ENCODE results near the gene CLRN1. TPM values are rescaled to one million over a fixed set of nuclear protein-coding genes. Genes with fewer than 3 reads are reported as not detected.

CLRN1 gene
- total and polyA plus RNA-seq, 2 experiments from 2014 or later = 0.45 to 0.69 TPM

DNA sequence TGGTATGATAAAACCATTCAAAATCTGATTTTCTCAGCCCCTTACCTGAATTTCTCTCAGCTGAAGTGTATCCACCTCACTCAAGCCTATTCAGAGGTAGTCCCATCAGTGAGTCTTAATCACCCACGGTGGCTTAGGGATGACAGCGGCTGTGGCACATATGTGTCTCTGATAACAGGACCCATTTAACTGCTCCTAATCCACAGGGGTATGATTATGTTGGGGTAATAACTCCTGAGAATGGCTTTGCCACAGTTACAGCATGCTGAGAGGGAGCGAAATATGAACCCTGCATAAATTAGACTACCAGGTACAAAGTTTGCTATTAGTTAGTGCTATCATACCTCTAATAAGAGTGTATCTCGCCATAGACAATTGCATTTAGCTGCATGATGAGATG lies 10.6 kb downstream of the CLRN1 start (continued):
- TF ChIP-seq EZH2 (IDR thresholded peaks at IDR 0.05; ENCODE audit: low read depth, unreplicated experiment) = no peak
- TF ChIP-seq EZH2phosphoT487 (IDR thresholded peaks at IDR 0.05; ENCODE audit: unreplicated experiment) = no peak
- no peak for TF ChIP-seq STAT1 (IDR thresholded peaks at IDR 0.05; ENCODE audit: unreplicated experiment)
- TF ChIP-seq ZNF114 (CRISPR knock-in tag; IDR thresholded peaks at IDR 0.05) = no peak

DNA sequence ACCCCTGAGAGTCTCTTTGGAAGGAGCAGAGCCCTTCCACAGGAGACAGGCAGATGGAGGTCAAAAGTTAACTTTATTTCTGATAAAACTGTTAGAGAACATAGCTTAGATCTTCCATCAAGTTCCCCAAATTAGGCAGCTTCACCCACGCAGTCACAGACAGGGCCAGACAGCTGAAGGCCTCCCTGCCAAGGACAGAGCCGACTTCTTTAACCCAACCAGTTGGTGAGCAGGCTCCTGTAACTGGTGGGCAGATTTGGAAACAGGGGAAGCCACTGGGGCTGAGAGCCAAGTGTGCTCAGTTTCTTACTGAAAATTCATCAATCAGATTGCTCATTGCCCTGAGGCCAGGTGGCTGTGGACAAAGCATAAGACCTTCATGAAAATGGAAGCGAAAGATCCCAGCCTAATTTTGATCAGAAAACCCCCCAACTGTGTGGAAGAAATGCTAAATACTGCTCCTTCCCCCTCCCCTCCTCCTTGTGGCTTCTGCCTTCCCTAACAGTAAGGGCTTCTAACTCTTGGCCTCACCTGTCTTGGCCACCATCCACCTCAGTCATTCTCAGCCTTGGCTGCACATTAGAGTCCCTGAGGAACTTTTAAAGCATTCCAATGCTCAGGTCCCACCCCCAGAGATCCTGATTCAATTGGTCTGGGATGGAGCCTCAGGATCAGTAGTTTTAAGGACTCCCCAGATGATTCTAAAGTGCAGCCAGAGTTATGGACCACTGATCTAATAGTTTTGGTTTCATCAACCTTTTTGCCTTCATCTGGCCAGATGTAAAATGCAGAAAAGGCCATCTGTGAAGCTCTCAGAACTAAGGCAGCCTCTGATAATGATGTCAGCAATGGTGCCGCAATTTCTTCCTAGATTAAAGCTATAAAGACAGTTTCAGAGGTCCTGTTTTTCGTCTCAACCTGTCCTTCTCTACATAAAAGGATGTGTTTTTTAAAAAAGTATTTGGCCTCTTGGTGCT lies 11.5 kb downstream of the CLRN1 start:
- Histone ChIP-seq H2AFZ (peak overlapping the region; percentile 89), H3F3A (replicated peaks; ENCODE audit: low read depth) (no peaks in the 10 kb centered on the region), H3K27me3 (ENCODE audit: insufficient read depth) (no peaks in the 10 kb centered on the region), H3K27ac (ENCODE audit: low read depth) (no peak overlapping the region), H3K79me2 (replicated peaks; ENCODE audit: insufficient read depth) (no peaks in the 10 kb centered on the region), H3K9me2 (ENCODE audit: insufficient read depth) (peaks cover 5% of the 10 kb centered on the region; the same call in 1 of the 2 replicates), H4K20me1 (replicated peaks; ENCODE audit: insufficient read depth) (no peaks in the 10 kb centered on the region), H3K4me1 (ENCODE audit: insufficient read depth) (no peaks in the 10 kb centered on the region), H3K4me3 (no peak overlapping the region), H3K36me3 (ENCODE audit: insufficient read depth) (no peaks in the 10 kb centered on the region), H3K4me2 (no peak overlapping the region)
- Mint-ChIP-seq H3K4me3 (no peak overlapping the region), H3K9me3 (no peaks in the 10 kb centered on the region), H3K27me3 (ENCODE audit: insufficient read depth, low read depth, poor library complexity) (peaks cover 2% of the 10 kb centered on the region), H3K4me1 (peaks cover 3% of the 10 kb centered on the region; the same call in 2 of the 3 replicates), H3K36me3 (ENCODE audit: low read depth) (no peaks in the 10 kb centered on the region), H3K27ac (no peak overlapping the region)
- ATAC-seq (no peak), DNase-seq (ENCODE audit: low spot score) (no peak)
- TF ChIP-seq EZH2 (IDR thresholded peaks at IDR 0.05; ENCODE audit: low read depth, unreplicated experiment) (no peak), ZNF331 (CRISPR knock-in tag; IDR thresholded peaks at IDR 0.05; ENCODE audit: low read depth) (no peak), JUNB (IDR thresholded peaks at IDR 0.05; ENCODE audit: unreplicated experiment) (no peak), POLR2AphosphoS5 (IDR thresholded peaks at IDR 0.05; ENCODE audit: low read depth) (no peak), CREB1 (CRISPR knock-in tag; IDR thresholded peaks at IDR 0.05; ENCODE audit: low read depth) (no peak), NANOG (IDR thresholded peaks at IDR 0.05; ENCODE audit: borderline replicate concordance) (no peak), EZH2phosphoT487 (IDR thresholded peaks at IDR 0.05; ENCODE audit: unreplicated experiment) (no peak)
- TF ChIP-seq, protein P1, sequence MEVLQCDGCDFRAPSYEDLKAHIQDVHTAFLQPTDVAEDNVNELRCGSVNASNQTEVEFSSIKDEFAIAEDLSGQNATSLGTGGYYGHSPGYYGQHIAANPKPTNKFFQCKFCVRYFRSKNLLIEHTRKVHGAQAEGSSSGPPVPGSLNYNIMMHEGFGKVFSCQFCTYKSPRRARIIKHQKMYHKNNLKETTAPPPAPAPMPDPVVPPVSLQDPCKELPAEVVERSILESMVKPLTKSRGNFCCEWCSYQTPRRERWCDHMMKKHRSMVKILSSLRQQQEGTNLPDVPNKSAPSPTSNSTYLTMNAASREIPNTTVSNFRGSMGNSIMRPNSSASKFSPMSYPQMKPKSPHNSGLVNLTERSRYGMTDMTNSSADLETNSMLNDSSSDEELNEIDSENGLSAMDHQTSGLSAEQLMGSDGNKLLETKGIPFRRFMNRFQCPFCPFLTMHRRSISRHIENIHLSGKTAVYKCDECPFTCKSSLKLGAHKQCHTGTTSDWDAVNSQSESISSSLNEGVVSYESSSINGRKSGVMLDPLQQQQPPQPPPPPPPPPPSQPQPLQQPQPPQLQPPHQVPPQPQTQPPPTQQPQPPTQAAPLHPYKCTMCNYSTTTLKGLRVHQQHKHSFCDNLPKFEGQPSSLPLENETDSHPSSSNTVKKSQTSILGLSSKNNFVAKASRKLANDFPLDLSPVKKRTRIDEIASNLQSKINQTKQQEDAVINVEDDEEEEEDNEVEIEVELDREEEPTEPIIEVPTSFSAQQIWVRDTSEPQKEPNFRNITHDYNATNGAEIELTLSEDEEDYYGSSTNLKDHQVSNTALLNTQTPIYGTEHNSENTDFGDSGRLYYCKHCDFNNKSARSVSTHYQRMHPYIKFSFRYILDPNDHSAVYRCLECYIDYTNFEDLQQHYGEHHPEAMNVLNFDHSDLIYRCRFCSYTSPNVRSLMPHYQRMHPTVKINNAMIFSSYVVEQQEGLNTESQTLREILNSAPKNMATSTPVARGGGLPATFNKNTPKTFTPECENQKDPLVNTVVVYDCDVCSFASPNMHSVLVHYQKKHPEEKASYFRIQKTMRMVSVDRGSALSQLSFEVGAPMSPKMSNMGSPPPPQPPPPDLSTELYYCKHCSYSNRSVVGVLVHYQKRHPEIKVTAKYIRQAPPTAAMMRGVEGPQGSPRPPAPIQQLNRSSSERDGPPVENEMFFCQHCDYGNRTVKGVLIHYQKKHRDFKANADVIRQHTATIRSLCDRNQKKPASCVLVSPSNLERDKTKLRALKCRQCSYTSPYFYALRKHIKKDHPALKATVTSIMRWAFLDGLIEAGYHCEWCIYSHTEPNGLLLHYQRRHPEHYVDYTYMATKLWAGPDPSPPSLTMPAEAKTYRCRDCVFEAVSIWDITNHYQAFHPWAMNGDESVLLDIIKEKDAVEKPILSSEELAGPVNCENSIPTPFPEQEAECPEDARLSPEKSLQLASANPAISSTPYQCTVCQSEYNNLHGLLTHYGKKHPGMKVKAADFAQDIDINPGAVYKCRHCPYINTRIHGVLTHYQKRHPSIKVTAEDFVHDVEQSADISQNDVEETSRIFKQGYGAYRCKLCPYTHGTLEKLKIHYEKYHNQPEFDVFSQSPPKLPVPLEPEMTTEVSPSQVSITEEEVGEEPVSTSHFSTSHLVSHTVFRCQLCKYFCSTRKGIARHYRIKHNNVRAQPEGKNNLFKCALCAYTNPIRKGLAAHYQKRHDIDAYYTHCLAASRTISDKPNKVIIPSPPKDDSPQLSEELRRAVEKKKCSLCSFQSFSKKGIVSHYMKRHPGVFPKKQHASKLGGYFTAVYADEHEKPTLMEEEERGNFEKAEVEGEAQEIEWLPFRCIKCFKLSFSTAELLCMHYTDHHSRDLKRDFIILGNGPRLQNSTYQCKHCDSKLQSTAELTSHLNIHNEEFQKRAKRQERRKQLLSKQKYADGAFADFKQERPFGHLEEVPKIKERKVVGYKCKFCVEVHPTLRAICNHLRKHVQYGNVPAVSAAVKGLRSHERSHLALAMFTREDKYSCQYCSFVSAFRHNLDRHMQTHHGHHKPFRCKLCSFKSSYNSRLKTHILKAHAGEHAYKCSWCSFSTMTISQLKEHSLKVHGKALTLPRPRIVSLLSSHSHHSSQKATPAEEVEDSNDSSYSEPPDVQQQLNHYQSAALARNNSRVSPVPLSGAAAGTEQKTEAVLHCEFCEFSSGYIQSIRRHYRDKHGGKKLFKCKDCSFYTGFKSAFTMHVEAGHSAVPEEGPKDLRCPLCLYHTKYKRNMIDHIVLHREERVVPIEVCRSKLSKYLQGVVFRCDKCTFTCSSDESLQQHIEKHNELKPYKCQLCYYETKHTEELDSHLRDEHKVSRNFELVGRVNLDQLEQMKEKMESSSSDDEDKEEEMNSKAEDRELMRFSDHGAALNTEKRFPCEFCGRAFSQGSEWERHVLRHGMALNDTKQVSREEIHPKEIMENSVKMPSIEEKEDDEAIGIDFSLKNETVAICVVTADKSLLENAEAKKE (CRISPR knock-in tag; IDR thresholded peaks at IDR 0.05) = no peak
- TF ChIP-seq, protein P2, sequence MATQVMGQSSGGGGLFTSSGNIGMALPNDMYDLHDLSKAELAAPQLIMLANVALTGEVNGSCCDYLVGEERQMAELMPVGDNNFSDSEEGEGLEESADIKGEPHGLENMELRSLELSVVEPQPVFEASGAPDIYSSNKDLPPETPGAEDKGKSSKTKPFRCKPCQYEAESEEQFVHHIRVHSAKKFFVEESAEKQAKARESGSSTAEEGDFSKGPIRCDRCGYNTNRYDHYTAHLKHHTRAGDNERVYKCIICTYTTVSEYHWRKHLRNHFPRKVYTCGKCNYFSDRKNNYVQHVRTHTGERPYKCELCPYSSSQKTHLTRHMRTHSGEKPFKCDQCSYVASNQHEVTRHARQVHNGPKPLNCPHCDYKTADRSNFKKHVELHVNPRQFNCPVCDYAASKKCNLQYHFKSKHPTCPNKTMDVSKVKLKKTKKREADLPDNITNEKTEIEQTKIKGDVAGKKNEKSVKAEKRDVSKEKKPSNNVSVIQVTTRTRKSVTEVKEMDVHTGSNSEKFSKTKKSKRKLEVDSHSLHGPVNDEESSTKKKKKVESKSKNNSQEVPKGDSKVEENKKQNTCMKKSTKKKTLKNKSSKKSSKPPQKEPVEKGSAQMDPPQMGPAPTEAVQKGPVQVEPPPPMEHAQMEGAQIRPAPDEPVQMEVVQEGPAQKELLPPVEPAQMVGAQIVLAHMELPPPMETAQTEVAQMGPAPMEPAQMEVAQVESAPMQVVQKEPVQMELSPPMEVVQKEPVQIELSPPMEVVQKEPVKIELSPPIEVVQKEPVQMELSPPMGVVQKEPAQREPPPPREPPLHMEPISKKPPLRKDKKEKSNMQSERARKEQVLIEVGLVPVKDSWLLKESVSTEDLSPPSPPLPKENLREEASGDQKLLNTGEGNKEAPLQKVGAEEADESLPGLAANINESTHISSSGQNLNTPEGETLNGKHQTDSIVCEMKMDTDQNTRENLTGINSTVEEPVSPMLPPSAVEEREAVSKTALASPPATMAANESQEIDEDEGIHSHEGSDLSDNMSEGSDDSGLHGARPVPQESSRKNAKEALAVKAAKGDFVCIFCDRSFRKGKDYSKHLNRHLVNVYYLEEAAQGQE (IDR thresholded peaks at IDR 0.05; ENCODE audit: unreplicated experiment) = no peak
- TF ChIP-seq, protein P3, sequence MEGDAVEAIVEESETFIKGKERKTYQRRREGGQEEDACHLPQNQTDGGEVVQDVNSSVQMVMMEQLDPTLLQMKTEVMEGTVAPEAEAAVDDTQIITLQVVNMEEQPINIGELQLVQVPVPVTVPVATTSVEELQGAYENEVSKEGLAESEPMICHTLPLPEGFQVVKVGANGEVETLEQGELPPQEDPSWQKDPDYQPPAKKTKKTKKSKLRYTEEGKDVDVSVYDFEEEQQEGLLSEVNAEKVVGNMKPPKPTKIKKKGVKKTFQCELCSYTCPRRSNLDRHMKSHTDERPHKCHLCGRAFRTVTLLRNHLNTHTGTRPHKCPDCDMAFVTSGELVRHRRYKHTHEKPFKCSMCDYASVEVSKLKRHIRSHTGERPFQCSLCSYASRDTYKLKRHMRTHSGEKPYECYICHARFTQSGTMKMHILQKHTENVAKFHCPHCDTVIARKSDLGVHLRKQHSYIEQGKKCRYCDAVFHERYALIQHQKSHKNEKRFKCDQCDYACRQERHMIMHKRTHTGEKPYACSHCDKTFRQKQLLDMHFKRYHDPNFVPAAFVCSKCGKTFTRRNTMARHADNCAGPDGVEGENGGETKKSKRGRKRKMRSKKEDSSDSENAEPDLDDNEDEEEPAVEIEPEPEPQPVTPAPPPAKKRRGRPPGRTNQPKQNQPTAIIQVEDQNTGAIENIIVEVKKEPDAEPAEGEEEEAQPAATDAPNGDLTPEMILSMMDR (conservative IDR thresholded peaks at IDR 0.05; ENCODE audit: low read depth in 2 of 2) = no peak
